Stimulated activated effector memory CD8-positive, alpha-beta T cell treated with anti-CD3 and anti-CD28 coated beads, Interleukin-12 subunit alpha, Interleukin-12 subunit beta, amount 100 ng/mL, for 72 hours (primary cell): Measurements from ENCODE around the gene IQGAP2.

ENCODE experiments used
- ATAC-seq: fragments of 150-1000 bp; cut with Tn5 transposase; 2 replicates; pipeline ENCODE4 v1.10.0; 2021
- DNase-seq, 2 donors: peaks; one replicate each; pipeline ENCODE4 v3.0.0; 2021 to 2022; ENCODE audit warnings: low spot score in 2 of 2
- H3K27ac Mint-ChIP-seq: one replicate; pipeline ENCODE4 v1.8.0; 2022; ENCODE audit warnings: mild to moderate bottlenecking, mixed read lengths
- H3K36me3 Mint-ChIP-seq: one replicate; pipeline ENCODE4 v1.8.0; 2022; ENCODE audit warnings: mild to moderate bottlenecking, mixed read lengths
- H3K4me1 Mint-ChIP-seq: one replicate; pipeline ENCODE4 v1.8.0; 2022; ENCODE audit warnings: mixed read lengths
- H3K4me3 Mint-ChIP-seq: one replicate; pipeline ENCODE4 v1.8.0; 2022; ENCODE audit warnings: mild to moderate bottlenecking, mixed read lengths
- H3K9me3 Mint-ChIP-seq: one replicate; pipeline ENCODE4 v1.8.0; 2022; ENCODE audit warnings: mixed read lengths

IQGAP2 gene

GRCh38 chr5:76527685-76528161 is 124.6 kb downstream of the IQGAP2 start:
- Mint-ChIP-seq H3K9me3 (peaks cover 3% of the 10 kb centered on the region), H3K27ac (no peak overlapping the region), H3K36me3 (peaks cover 3% of the 10 kb centered on the region), H3K4me1 (peaks cover 64% of the 10 kb centered on the region), H3K4me3 (no peak overlapping the region)
- DNase-seq (no peak), ATAC-seq (no peak)

GRCh38 chr5:76528547-76529331 is 125.7 kb downstream of the IQGAP2 start:
- H3K9me3 Mint-ChIP-seq: peaks cover 3% of the 10 kb centered on the region
- DNase-seq: no peak
- no peak overlapping the region for H3K4me3 Mint-ChIP-seq
- ATAC-seq: peak; percentile 91
- H3K27ac Mint-ChIP-seq: peak overlapping the region; percentile 24
- peaks cover 6% of the 10 kb centered on the region for H3K36me3 Mint-ChIP-seq
- peaks cover 59% of the 10 kb centered on the region for H3K4me1 Mint-ChIP-seq

GRCh38 chr5:76529464-76530344 is 126.6 kb downstream of the IQGAP2 start:
- H3K9me3 Mint-ChIP-seq: peaks cover 3% of the 10 kb centered on the region
- DNase-seq (no peak), ATAC-seq (no peak)
- peak overlapping the region; percentile 24 for H3K27ac Mint-ChIP-seq
- H3K4me3 Mint-ChIP-seq: no peak overlapping the region
- peaks cover 58% of the 10 kb centered on the region for H3K4me1 Mint-ChIP-seq
- H3K36me3 Mint-ChIP-seq: peaks cover 6% of the 10 kb centered on the region

GRCh38 chr5:76532052-76532451 is 129.0 kb downstream of the IQGAP2 start:
- no peak for DNase-seq
- H3K4me3 Mint-ChIP-seq: no peak overlapping the region
- no peak overlapping the region for H3K27ac Mint-ChIP-seq
- H3K4me1 Mint-ChIP-seq: peaks cover 41% of the 10 kb centered on the region
- peaks cover 6% of the 10 kb centered on the region for H3K36me3 Mint-ChIP-seq
- ATAC-seq: no peak
- peaks cover 3% of the 10 kb centered on the region for H3K9me3 Mint-ChIP-seq

GRCh38 chr5:76532973-76533372 is 129.9 kb downstream of the IQGAP2 start:
- DNase-seq (no peak), ATAC-seq (no peak)
- H3K36me3 Mint-ChIP-seq: peaks cover 6% of the 10 kb centered on the region
- H3K9me3 Mint-ChIP-seq: peaks cover 2% of the 10 kb centered on the region
- H3K4me3 Mint-ChIP-seq: no peak overlapping the region
- peaks cover 39% of the 10 kb centered on the region for H3K4me1 Mint-ChIP-seq
- H3K27ac Mint-ChIP-seq: peak overlapping the region; percentile 33

- Mint-ChIP-seq H3K27ac (no peak overlapping the region), H3K4me3 (no peak overlapping the region), H3K36me3 (peaks cover 6% of the 10 kb centered on the region), H3K4me1 (peaks cover 52% of the 10 kb centered on the region), H3K9me3 (no peaks in the 10 kb centered on the region)
- DNase-seq (no peak), ATAC-seq (no peak)
These were observed 132.5 kb downstream of the IQGAP2 start for GRCh38 chr5:76535577-76535976.

GRCh38 chr5:76537073-76537543 is 134.0 kb downstream of the IQGAP2 start:
- Mint-ChIP-seq H3K27ac (no peak overlapping the region), H3K36me3 (peaks cover 6% of the 10 kb centered on the region), H3K9me3 (no peaks in the 10 kb centered on the region), H3K4me1 (peaks cover 66% of the 10 kb centered on the region), H3K4me3 (no peak overlapping the region)
- DNase-seq: no peak
- no peak for ATAC-seq

GRCh38 chr5:76542241-76542640 is 139.2 kb downstream of the IQGAP2 start:
- Mint-ChIP-seq H3K4me1 (peaks cover 86% of the 10 kb centered on the region), H3K4me3 (peak overlapping the region; percentile 71)

GRCh38 chr5:76542887-76543690 is 140.0 kb downstream of the IQGAP2 start:
- Mint-ChIP-seq H3K4me1 (peaks cover 89% of the 10 kb centered on the region), H3K36me3 (peaks cover 23% of the 10 kb centered on the region), H3K27ac (peak overlapping the region; percentile 93), H3K9me3 (no peaks in the 10 kb centered on the region), H3K4me3 (peak overlapping the region; percentile 71)
- ATAC-seq (peak; percentile 73), DNase-seq (peak; percentile 40 to 80)

More at GRCh38 chr5:76542241-76542640, 139.2 kb downstream of the IQGAP2 start:
- Mint-ChIP-seq H3K27ac (peak overlapping the region; percentile 93), H3K36me3 (peaks cover 16% of the 10 kb centered on the region), H3K9me3 (no peaks in the 10 kb centered on the region)
- no peak for ATAC-seq
- DNase-seq: no peak

GRCh38 chr5:76544268-76544926 is 141.3 kb downstream of the IQGAP2 start:
- peak; percentile 42 for ATAC-seq
- H3K4me1 Mint-ChIP-seq: peaks cover 89% of the 10 kb centered on the region
- peak overlapping the region; percentile 93 for H3K27ac Mint-ChIP-seq
- H3K4me3 Mint-ChIP-seq: peak overlapping the region; percentile 71
- peaks cover 23% of the 10 kb centered on the region for H3K36me3 Mint-ChIP-seq
- peak in 1 of 2 donors; percentile 67 for DNase-seq
- no peaks in the 10 kb centered on the region for H3K9me3 Mint-ChIP-seq

- DNase-seq (no peak), ATAC-seq (no peak)
- H3K9me3 Mint-ChIP-seq: no peaks in the 10 kb centered on the region
- H3K4me3 Mint-ChIP-seq: no peak overlapping the region
- peaks cover 26% of the 10 kb centered on the region for H3K36me3 Mint-ChIP-seq
- H3K4me1 Mint-ChIP-seq: peaks cover 89% of the 10 kb centered on the region
- no peak overlapping the region for H3K27ac Mint-ChIP-seq
These were observed 142.1 kb downstream of the IQGAP2 start for GRCh38 chr5:76545184-76545583.

GRCh38 chr5:76546497-76547102 is 143.5 kb downstream of the IQGAP2 start:
- Mint-ChIP-seq H3K9me3 (no peaks in the 10 kb centered on the region), H3K36me3 (peaks cover 28% of the 10 kb centered on the region), H3K4me1 (peaks cover 77% of the 10 kb centered on the region), H3K27ac (peak overlapping the region; percentile 95), H3K4me3 (peak overlapping the region; percentile 70)
- DNase-seq: peak in 1 of 2 donors; percentile 58
- ATAC-seq: peak; percentile 56

- H3K4me1 Mint-ChIP-seq: peaks cover 69% of the 10 kb centered on the region
- H3K9me3 Mint-ChIP-seq: no peaks in the 10 kb centered on the region
- H3K4me3 Mint-ChIP-seq: peak overlapping the region; percentile 70
- DNase-seq (peak; percentile 26 to 74), ATAC-seq (peak; percentile 89)
- H3K36me3 Mint-ChIP-seq: peaks cover 33% of the 10 kb centered on the region
- H3K27ac Mint-ChIP-seq: peak overlapping the region; percentile 95
These were observed 144.3 kb downstream of the IQGAP2 start for GRCh38 chr5:76547242-76547890.
